Astrocyte of the spinal cord (primary cell): ENCODE results near the gene TSC22D3.
"Not testable (repeated sequence)": the region's sequence is repeated elsewhere in the genome, so short reads cannot be mapped to it uniquely, and the experiment has no call there.

Experiments used
- DNase-seq: peaks from one replicate; pipeline ENCODE4 v3.0.0; 2011; ENCODE audit warnings: low read depth, low spot score
- H3K4me3 ChIP-seq: 2 replicates; pipeline ENCODE4 v1.5.1; 2011; ENCODE audit warnings: low read depth, mild to moderate bottlenecking, low read length, moderate library complexity
- CTCF ChIP-seq: IDR thresholded peaks from 2 replicates; pipeline ENCODE4 v1.5.1; 2012; ENCODE audit warnings: low read depth, mild to moderate bottlenecking, low read length, inconsistent platforms
- in situ Hi-C: cut with HindIII; loops from 2 replicates; pipeline ENCODE4 v1.10.0; 2017; ENCODE audit warnings: low sequenced_read_pairs

TSC22D3 gene

GRCh38 chrX:107700317-107700774, 75.2 kb downstream of the TSC22D3 start:
- in situ Hi-C loops: no loop called here
- TF ChIP-seq CTCF: no peak
- peak; percentile 58 for DNase-seq
- H3K4me3 ChIP-seq: no peak overlapping the region

- H3K4me3 ChIP-seq: no peak overlapping the region
- TF ChIP-seq CTCF: no peak
- in situ Hi-C loops: no loop called here
- DNase-seq: no peak
These were observed 76.0 kb downstream of the TSC22D3 start for GRCh38 chrX:107699616-107700015.

- no peak overlapping the region for H3K4me3 ChIP-seq
- no peak for DNase-seq
- TF ChIP-seq CTCF: no peak
- in situ Hi-C loops: no loop called here
These were observed 84.6 kb downstream of the TSC22D3 start for GRCh38 chrX:107691024-107691448.

- TF ChIP-seq CTCF: no peak
- in situ Hi-C loops: no loop called here
- H3K4me3 ChIP-seq: no peak overlapping the region
- DNase-seq: no peak
These were observed 88.1 kb downstream of the TSC22D3 start for GRCh38 chrX:107687445-107687844.

- TF ChIP-seq CTCF: no peak
- peak; percentile 28 for DNase-seq
- in situ Hi-C loops: no loop called here
- no peak overlapping the region for H3K4me3 ChIP-seq
These were observed 88.8 kb downstream of the TSC22D3 start for GRCh38 chrX:107686792-107687191.

GRCh38 chrX:107686026-107686425, 89.6 kb downstream of the TSC22D3 start:
- no peak overlapping the region for H3K4me3 ChIP-seq
- no peak for TF ChIP-seq CTCF
- in situ Hi-C loops: no loop called here
- DNase-seq: no peak

GRCh38 chrX:107685586-107685985, 90.0 kb downstream of the TSC22D3 start:
- in situ Hi-C loops, H3K4me3 ChIP-seq, DNase-seq: not testable (repeated sequence)
